HG02642 (cell line): ENCODE data around the gene SLC25A26.
"Not testable (repeated sequence)": the region's sequence is repeated elsewhere in the genome, so short reads cannot be mapped to it uniquely, and the experiment has no call there.

Source experiments
- ATAC-seq: cut with Tn5 transposase; IDR thresholded peaks from one replicate; pipeline ENCODE4 v1.9.1; 2021; ENCODE audit warnings: mild to moderate bottlenecking; ENCODE audit not compliant: unreplicated experiment, poor library complexity

The SLC25A26 gene

GRCh38 chr3:66404903-66405700, 184.3 kb downstream of the SLC25A26 start:
- ATAC-seq, result no peak

- no peak for ATAC-seq
Measured at GRCh38 chr3:66405701-66406091, 184.9 kb downstream of the SLC25A26 start.

GRCh38 chr3:66406163-66406562, 185.4 kb downstream of the SLC25A26 start:
- no peak for ATAC-seq

- no peak for ATAC-seq
Measured at GRCh38 chr3:66406831-66407610, 186.2 kb downstream of the SLC25A26 start.

GRCh38 chr3:66407611-66408218, 186.9 kb downstream of the SLC25A26 start:
- peak; percentile 87 for ATAC-seq

- no peak for ATAC-seq
Measured at GRCh38 chr3:66409771-66410754, 189.3 kb downstream of the SLC25A26 start.

- ATAC-seq, result no peak
Measured at GRCh38 chr3:66410976-66411375, 190.2 kb downstream of the SLC25A26 start.

GRCh38 chr3:66411474-66411873, 190.7 kb downstream of the SLC25A26 start:
- ATAC-seq, result no peak

GRCh38 chr3:66411961-66412887, 191.4 kb downstream of the SLC25A26 start:
- ATAC-seq, result no peak

GRCh38 chr3:66413151-66413751, 192.4 kb downstream of the SLC25A26 start:
- no peak for ATAC-seq

- no peak for ATAC-seq
Measured at GRCh38 chr3:66414846-66415245, 194.0 kb downstream of the SLC25A26 start.

GRCh38 chr3:66415867-66416428, 195.1 kb downstream of the SLC25A26 start:
- ATAC-seq, result no peak

GRCh38 chr3:66416556-66417304, 195.9 kb downstream of the SLC25A26 start:
- no peak for ATAC-seq

GRCh38 chr3:66418475-66418931, 197.7 kb downstream of the SLC25A26 start:
- no peak for ATAC-seq

- no peak for ATAC-seq
Measured at GRCh38 chr3:66419036-66419435, 198.2 kb downstream of the SLC25A26 start.

GRCh38 chr3:66421144-66421543, 200.3 kb downstream of the SLC25A26 start:
- not testable (repeated sequence) for ATAC-seq

GRCh38 chr3:66421893-66422292, 201.1 kb downstream of the SLC25A26 start:
- not testable (repeated sequence) for ATAC-seq
